Suprapubic skin (tissue), 4 donors: ENCODE measurements around the gene WNK4. TPM values are rescaled to one million over a fixed set of nuclear protein-coding genes. Genes with fewer than 3 reads are reported as not detected.

Source experiments
- DNase-seq, 2 donors: peaks; one replicate each; pipeline ENCODE4 v3.0.0-alpha.2; 2019; ENCODE audit warnings: low spot score in 2 of 2
- H3K27ac ChIP-seq: fragments of 200-600 bp; sonication (generic); one replicate; pipeline ENCODE4 v1.5.1; 2019
- H3K27me3 ChIP-seq: fragments of 200-600 bp; sonication (generic); one replicate; pipeline ENCODE4 v1.5.1; 2019
- H3K36me3 ChIP-seq: fragments of 200-600 bp; sonication (generic); one replicate; pipeline ENCODE4 v1.5.1; 2019
- H3K4me1 ChIP-seq: fragments of 200-600 bp; sonication (generic); one replicate; pipeline ENCODE4 v1.5.1; 2019
- H3K4me3 ChIP-seq: fragments of 200-600 bp; sonication (generic); one replicate; pipeline ENCODE4 v1.5.1; 2019; ENCODE audit warnings: mild to moderate bottlenecking
- H3K9me3 ChIP-seq: fragments of 200-600 bp; sonication (generic); one replicate; pipeline ENCODE4 v1.5.1; 2019
- CTCF ChIP-seq, 2 donors: fragments of 200-600 bp in 1 of 2; fragments of 450-650 bp in 1 of 2; sonication (generic) in 1 of 2; IDR thresholded peaks; one replicate each; pipeline ENCODE4 v1.5.1; 2016 to 2019; ENCODE audit warnings: antibody characterized with exemption in 2 of 2, mild to moderate bottlenecking in 1 of 2, moderate library complexity in 1 of 2
- EP300 ChIP-seq: sonication (generic); formaldehyde crosslinking; IDR thresholded peaks from one replicate; pipeline ENCODE4 v1.6.1; 2017; ENCODE audit warnings: antibody characterized with exemption
- POLR2A ChIP-seq, 2 donors: fragments of 450-650 bp; IDR thresholded peaks; one replicate each; pipeline ENCODE4 v1.6.1; 2017; ENCODE audit warnings: antibody characterized with exemption in 2 of 2, mild to moderate bottlenecking in 2 of 2, moderate library complexity in 2 of 2
- POLR2AphosphoS5 ChIP-seq, 3 donors: sonication (generic); formaldehyde crosslinking; IDR thresholded peaks; one replicate each; pipeline ENCODE4 v1.6.1; 2017; ENCODE audit warnings: antibody characterized with exemption in 3 of 3
- WGBS: methylation state at CpG from one replicate; pipeline ENCODE4 v1.1.5; 2018; 5-methylcytosine and 5-hydroxymethylcytosine counted together
- total RNA-seq, 4 donors: library from RNA; depleted of rRNA; stranded (reverse); fragments of >200 nt; gene quantifications; one replicate each; pipeline ENCODE4 v1.1.0, GENCODE V29; 2016

The WNK4 gene
- total RNA-seq, 4 donors from 2014 or later = 0.40 to 1.1 (median 0.98) TPM; not detected in 1

GRCh38 chr17:42821176-42821575, 40.8 kb downstream of the WNK4 start:
- peaks cover 59% of the 10 kb centered on the region for H3K36me3 ChIP-seq

GRCh38 chr17:42827472-42827871, 47.1 kb downstream of the WNK4 start:
- DNase-seq = no peak
- TF ChIP-seq POLR2AphosphoS5 (IDR thresholded peaks at IDR 0.05) = no peak
- TF ChIP-seq CTCF (IDR thresholded peaks at IDR 0.05) = no peak
- no peak for TF ChIP-seq POLR2A (IDR thresholded peaks at IDR 0.05)
- no peak for TF ChIP-seq EP300
- no peaks in the 10 kb centered on the region for H3K27me3 ChIP-seq
- 89% methylated on average over 1 of the region's 1 CpG for WGBS
- no peak overlapping the region for H3K4me3 ChIP-seq
- no peaks in the 10 kb centered on the region for H3K36me3 ChIP-seq
- H3K9me3 ChIP-seq = no peaks in the 10 kb centered on the region
- no peak overlapping the region for H3K27ac ChIP-seq
- H3K4me1 ChIP-seq = peaks cover 22% of the 10 kb centered on the region

More at GRCh38 chr17:42821176-42821575, 40.8 kb downstream of the WNK4 start:
- Histone ChIP-seq H3K4me3 (no peak overlapping the region), H3K27ac (no peak overlapping the region), H3K4me1 (peaks cover 18% of the 10 kb centered on the region), H3K27me3 (no peaks in the 10 kb centered on the region), H3K9me3 (no peaks in the 10 kb centered on the region)
- WGBS = 94% methylated on average over 7 of the region's 7 CpGs
- TF ChIP-seq CTCF (IDR thresholded peaks at IDR 0.05) = no peak
- DNase-seq = no peak

- Histone ChIP-seq H3K4me1 (peaks cover 29% of the 10 kb centered on the region), H3K27ac (no peak overlapping the region), H3K27me3 (no peaks in the 10 kb centered on the region), H3K9me3 (no peaks in the 10 kb centered on the region), H3K4me3 (no peak overlapping the region), H3K36me3 (peaks cover 8% of the 10 kb centered on the region)
- no peak for TF ChIP-seq CTCF (IDR thresholded peaks at IDR 0.05)
- no peak for TF ChIP-seq POLR2A (IDR thresholded peaks at IDR 0.05)
- TF ChIP-seq EP300 = no peak
- no peak for TF ChIP-seq POLR2AphosphoS5 (IDR thresholded peaks at IDR 0.05)
- no peak for DNase-seq
Measured at GRCh38 chr17:42830971-42831370, 50.6 kb downstream of the WNK4 start.

- peak overlapping the region; percentile 98 for H3K4me3 ChIP-seq
- no peaks in the 10 kb centered on the region for H3K27me3 ChIP-seq
- H3K9me3 ChIP-seq = no peaks in the 10 kb centered on the region
- peaks cover 29% of the 10 kb centered on the region for H3K4me1 ChIP-seq
- peaks cover 22% of the 10 kb centered on the region for H3K36me3 ChIP-seq
- no peak for TF ChIP-seq EP300
- no peak for TF ChIP-seq POLR2A (IDR thresholded peaks at IDR 0.05)
- TF ChIP-seq CTCF (IDR thresholded peaks at IDR 0.05) = no peak
- no peak for TF ChIP-seq POLR2AphosphoS5 (IDR thresholded peaks at IDR 0.05)
- WGBS = 49% methylated on average over 9 of the region's 9 CpGs
- peak overlapping the region; percentile 87 for H3K27ac ChIP-seq
- DNase-seq = no peak
Measured at GRCh38 chr17:42832213-42832933, 52.0 kb downstream of the WNK4 start.

- peak within 1 kb of the TSS; percentile 87 for H3K27ac ChIP-seq
- TF ChIP-seq CTCF (IDR thresholded peaks at IDR 0.05) = no peak
- TF ChIP-seq POLR2A (IDR thresholded peaks at IDR 0.05) = peak in 1 of 2 donors; percentile 92
- peak; percentile 94 to 97 (median 95) for TF ChIP-seq POLR2AphosphoS5 (IDR thresholded peaks at IDR 0.05)
- H3K4me1 ChIP-seq = peaks cover 29% of the 10 kb centered on the region
- peak within 1 kb of the TSS; percentile 98 for H3K4me3 ChIP-seq
- H3K36me3 ChIP-seq = peaks cover 29% of the 10 kb centered on the region
- peak; percentile 94 for DNase-seq
- no peaks in the 10 kb centered on the region for H3K9me3 ChIP-seq
- no peaks in the 10 kb centered on the region for H3K27me3 ChIP-seq
- WGBS = under 1% methylated on average over 51 of the region's 71 CpGs
Measured at GRCh38 chr17:42832934-42833766, 52.7 kb downstream of the WNK4 start, which contains the start of gene PSME3. Gene PSME3 (plus strand): TSS chr17:42833397. CDS start chr17:42833632, 235 bp downstream.
